Osteocyte (in vitro differentiated cells): ENCODE results near the gene INPP4B. TPM values are rescaled to one million over a fixed set of nuclear protein-coding genes. Genes with fewer than 3 reads are reported as not detected.

Experiments
- DNase-seq: peaks from one replicate; pipeline ENCODE4 v3.0.0; 2021; ENCODE audit warnings: mixed read lengths; ENCODE audit not compliant: unreplicated experiment; ENCODE audit errors: extremely low spot score
- H3K27ac Mint-ChIP-seq: one replicate; pipeline ENCODE4 v1.8.0; 2021; ENCODE audit warnings: mild to moderate bottlenecking, mixed read lengths; ENCODE audit not compliant: unreplicated experiment
- H3K27me3 Mint-ChIP-seq: one replicate; pipeline ENCODE4 v1.8.0; 2021; ENCODE audit warnings: mixed read lengths; ENCODE audit not compliant: unreplicated experiment
- H3K36me3 Mint-ChIP-seq: one replicate; pipeline ENCODE4 v1.8.0; 2021; ENCODE audit warnings: mixed read lengths; ENCODE audit not compliant: unreplicated experiment
- H3K4me1 Mint-ChIP-seq: one replicate; pipeline ENCODE4 v1.8.0; 2021; ENCODE audit warnings: mixed read lengths; ENCODE audit not compliant: unreplicated experiment
- H3K4me3 Mint-ChIP-seq: one replicate; pipeline ENCODE4 v1.8.0; 2021; ENCODE audit warnings: mild to moderate bottlenecking, moderate library complexity, mixed read lengths; ENCODE audit not compliant: unreplicated experiment
- H3K9me3 Mint-ChIP-seq: one replicate; pipeline ENCODE4 v1.8.0; 2021; ENCODE audit warnings: mixed read lengths; ENCODE audit not compliant: unreplicated experiment
- CTCF ChIP-seq: fragments of 200-600 bp; sonication (generic); IDR thresholded peaks from 2 replicates; pipeline ENCODE4 v1.5.0; 2021; ENCODE audit warnings: antibody characterized with exemption, mild to moderate bottlenecking, moderate library complexity
- total RNA-seq: library from RNA; stranded (reverse); gene quantifications from 2 replicates; pipeline ENCODE4 v1.2.1, GENCODE V29; 2021

Gene INPP4B
- total RNA-seq, 1 donor from 2014 or later, result 10.9 TPM

DNA sequence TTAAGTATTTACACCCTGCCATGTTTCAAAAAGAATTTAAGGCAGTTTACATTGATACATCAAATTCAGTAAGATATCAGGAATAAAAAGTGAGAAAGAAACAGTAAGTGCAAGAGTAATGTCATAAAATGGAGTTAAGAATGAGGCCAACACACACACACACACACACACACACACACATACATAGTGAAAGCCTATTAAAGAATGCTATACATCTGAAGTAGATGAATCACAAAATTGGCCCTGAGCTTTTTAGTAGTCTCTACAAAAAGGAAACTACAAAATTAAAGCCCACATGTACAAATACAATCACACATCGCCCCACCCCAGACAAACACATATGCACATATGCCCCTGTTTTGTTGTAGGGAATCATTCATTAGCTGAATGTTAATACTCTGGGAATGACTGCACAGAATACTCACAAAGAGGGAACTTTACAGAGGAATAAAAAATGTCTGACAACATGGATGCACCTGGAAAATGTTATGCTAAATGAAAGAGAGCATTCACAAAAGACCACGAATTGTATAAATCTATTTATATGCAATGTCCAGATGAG, 780.9 kb downstream of the INPP4B start:
- Mint-ChIP-seq H3K4me3 (no peak overlapping the region), H3K27ac (no peak overlapping the region), H3K27me3 (no peaks in the 10 kb centered on the region), H3K4me1 (no peaks in the 10 kb centered on the region), H3K9me3 (peaks cover 21% of the 10 kb centered on the region), H3K36me3 (peaks cover 12% of the 10 kb centered on the region)
- no peak for TF ChIP-seq CTCF
- DNase-seq, result no peak

DNA sequence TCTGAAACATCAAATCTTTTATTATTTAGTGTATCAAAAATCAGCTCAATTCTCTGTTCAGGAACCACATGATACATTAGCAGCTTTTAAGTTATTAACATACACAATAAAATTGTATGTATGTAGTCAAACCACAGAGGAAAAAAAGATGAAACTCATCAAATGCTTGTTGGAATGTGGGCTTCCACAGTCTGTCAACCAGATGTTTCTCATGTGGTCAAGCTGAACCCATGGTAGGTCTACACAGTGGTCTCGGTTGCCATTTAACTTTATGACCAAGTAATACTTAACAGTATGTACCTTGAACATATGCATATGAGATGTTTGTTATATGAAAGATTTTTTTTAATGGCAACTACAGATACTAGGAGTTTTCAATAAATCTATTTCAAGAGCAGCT, 781.9 kb downstream of the INPP4B start:
- H3K4me3 Mint-ChIP-seq, result no peak overlapping the region
- DNase-seq, result no peak
- H3K27me3 Mint-ChIP-seq, result no peaks in the 10 kb centered on the region
- no peak for TF ChIP-seq CTCF
- peaks cover 14% of the 10 kb centered on the region for H3K9me3 Mint-ChIP-seq
- H3K4me1 Mint-ChIP-seq, result no peaks in the 10 kb centered on the region
- H3K36me3 Mint-ChIP-seq, result peaks cover 9% of the 10 kb centered on the region
- H3K27ac Mint-ChIP-seq, result no peak overlapping the region

- no peaks in the 10 kb centered on the region for H3K9me3 Mint-ChIP-seq
- DNase-seq, result no peak
- no peaks in the 10 kb centered on the region for H3K27me3 Mint-ChIP-seq
- H3K4me3 Mint-ChIP-seq, result no peak overlapping the region
- no peaks in the 10 kb centered on the region for H3K36me3 Mint-ChIP-seq
- TF ChIP-seq CTCF, result no peak
- H3K4me1 Mint-ChIP-seq, result no peaks in the 10 kb centered on the region
- H3K27ac Mint-ChIP-seq, result no peak overlapping the region
These were observed 800.1 kb downstream of the INPP4B start for GRCh38 chr4:142045996-142046395.

DNA sequence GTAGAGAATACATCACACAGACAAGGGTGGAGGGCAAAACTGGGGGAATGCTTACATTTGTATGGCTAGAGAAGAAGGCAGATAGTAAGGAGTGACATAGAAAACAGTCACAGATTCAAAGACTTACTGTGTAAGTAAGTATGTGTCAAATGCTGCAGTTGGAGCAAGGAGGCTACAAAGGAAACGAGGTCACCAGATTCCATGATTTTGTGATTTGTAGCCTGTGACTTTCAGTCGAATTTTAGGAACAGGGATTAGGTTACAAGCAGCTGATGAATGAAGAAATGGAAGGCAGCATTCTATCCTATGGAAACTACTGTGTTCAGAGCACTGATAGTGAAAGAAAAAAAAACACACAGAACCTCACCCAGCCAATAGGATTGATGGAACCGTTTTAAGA, 801.8 kb downstream of the INPP4B start:
- Mint-ChIP-seq H3K27ac (no peak overlapping the region), H3K4me1 (no peaks in the 10 kb centered on the region), H3K9me3 (no peaks in the 10 kb centered on the region), H3K36me3 (no peaks in the 10 kb centered on the region), H3K27me3 (no peaks in the 10 kb centered on the region), H3K4me3 (no peak overlapping the region)
- DNase-seq, result no peak
- no peak for TF ChIP-seq CTCF

GRCh38 chr4:142043509-142043908, 802.6 kb downstream of the INPP4B start:
- no peak overlapping the region for H3K27ac Mint-ChIP-seq

More at GRCh38 chr4:142043509-142043908, 802.6 kb downstream of the INPP4B start:
- Mint-ChIP-seq H3K27me3 (no peaks in the 10 kb centered on the region), H3K4me3 (no peak overlapping the region), H3K4me1 (no peaks in the 10 kb centered on the region), H3K9me3 (no peaks in the 10 kb centered on the region), H3K36me3 (no peaks in the 10 kb centered on the region)
- DNase-seq, result no peak
- no peak for TF ChIP-seq CTCF
